ENCODE results near the gene IL17RD. TPM values are rescaled to one million over a fixed set of nuclear protein-coding genes. Genes with fewer than 3 reads are reported as not detected.

Gene IL17RD
- total and polyA plus RNA-seq, 2 of the 13 experiments (the other 11 are each of a cell fraction or from before 2014, with no cell fraction given) = 0.28 to 0.31 TPM

GRCh38 chr3:57079474-57079831 lies 85.7 kb downstream of the IL17RD start (continued):
- TF ChIP-seq, protein P1, sequence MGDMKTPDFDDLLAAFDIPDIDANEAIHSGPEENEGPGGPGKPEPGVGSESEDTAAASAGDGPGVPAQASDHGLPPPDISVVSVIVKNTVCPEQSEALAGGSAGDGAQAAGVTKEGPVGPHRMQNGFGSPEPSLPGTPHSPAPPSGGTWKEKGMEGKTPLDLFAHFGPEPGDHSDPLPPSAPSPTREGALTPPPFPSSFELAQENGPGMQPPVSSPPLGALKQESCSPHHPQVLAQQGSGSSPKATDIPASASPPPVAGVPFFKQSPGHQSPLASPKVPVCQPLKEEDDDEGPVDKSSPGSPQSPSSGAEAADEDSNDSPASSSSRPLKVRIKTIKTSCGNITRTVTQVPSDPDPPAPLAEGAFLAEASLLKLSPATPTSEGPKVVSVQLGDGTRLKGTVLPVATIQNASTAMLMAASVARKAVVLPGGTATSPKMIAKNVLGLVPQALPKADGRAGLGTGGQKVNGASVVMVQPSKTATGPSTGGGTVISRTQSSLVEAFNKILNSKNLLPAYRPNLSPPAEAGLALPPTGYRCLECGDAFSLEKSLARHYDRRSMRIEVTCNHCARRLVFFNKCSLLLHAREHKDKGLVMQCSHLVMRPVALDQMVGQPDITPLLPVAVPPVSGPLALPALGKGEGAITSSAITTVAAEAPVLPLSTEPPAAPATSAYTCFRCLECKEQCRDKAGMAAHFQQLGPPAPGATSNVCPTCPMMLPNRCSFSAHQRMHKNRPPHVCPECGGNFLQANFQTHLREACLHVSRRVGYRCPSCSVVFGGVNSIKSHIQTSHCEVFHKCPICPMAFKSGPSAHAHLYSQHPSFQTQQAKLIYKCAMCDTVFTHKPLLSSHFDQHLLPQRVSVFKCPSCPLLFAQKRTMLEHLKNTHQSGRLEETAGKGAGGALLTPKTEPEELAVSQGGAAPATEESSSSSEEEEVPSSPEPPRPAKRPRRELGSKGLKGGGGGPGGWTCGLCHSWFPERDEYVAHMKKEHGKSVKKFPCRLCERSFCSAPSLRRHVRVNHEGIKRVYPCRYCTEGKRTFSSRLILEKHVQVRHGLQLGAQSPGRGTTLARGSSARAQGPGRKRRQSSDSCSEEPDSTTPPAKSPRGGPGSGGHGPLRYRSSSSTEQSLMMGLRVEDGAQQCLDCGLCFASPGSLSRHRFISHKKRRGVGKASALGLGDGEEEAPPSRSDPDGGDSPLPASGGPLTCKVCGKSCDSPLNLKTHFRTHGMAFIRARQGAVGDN (CRISPR knock-in tag; IDR thresholded peaks at IDR 0.05) = peak; percentile 16
- TF ChIP-seq CBX2 (IDR thresholded peaks at IDR 0.05; ENCODE audit: low read depth, low read length) (no peak), CBX2 (CRISPR knock-in tag; IDR thresholded peaks at IDR 0.05; ENCODE audit: low read depth) (no peak), PHF8 (CRISPR knock-in tag; IDR thresholded peaks at IDR 0.05) (peak; percentile 33; the same call in 1 of the 2 replicates), KLF11 (CRISPR knock-in tag; IDR thresholded peaks at IDR 0.05) (no peak)

- H2AFZ ChIP-seq (ENCODE audit: low read length) = no peak overlapping the region
- intact Hi-C loops (cut with micrococcal nuclease; ENCODE audit: unreplicated experiment) = loop anchor here (5.0 kb wide), 1 partner anchor 87 kb away; no protein-coding TSS in a partner anchor
- TF ChIP-seq, protein P2, sequence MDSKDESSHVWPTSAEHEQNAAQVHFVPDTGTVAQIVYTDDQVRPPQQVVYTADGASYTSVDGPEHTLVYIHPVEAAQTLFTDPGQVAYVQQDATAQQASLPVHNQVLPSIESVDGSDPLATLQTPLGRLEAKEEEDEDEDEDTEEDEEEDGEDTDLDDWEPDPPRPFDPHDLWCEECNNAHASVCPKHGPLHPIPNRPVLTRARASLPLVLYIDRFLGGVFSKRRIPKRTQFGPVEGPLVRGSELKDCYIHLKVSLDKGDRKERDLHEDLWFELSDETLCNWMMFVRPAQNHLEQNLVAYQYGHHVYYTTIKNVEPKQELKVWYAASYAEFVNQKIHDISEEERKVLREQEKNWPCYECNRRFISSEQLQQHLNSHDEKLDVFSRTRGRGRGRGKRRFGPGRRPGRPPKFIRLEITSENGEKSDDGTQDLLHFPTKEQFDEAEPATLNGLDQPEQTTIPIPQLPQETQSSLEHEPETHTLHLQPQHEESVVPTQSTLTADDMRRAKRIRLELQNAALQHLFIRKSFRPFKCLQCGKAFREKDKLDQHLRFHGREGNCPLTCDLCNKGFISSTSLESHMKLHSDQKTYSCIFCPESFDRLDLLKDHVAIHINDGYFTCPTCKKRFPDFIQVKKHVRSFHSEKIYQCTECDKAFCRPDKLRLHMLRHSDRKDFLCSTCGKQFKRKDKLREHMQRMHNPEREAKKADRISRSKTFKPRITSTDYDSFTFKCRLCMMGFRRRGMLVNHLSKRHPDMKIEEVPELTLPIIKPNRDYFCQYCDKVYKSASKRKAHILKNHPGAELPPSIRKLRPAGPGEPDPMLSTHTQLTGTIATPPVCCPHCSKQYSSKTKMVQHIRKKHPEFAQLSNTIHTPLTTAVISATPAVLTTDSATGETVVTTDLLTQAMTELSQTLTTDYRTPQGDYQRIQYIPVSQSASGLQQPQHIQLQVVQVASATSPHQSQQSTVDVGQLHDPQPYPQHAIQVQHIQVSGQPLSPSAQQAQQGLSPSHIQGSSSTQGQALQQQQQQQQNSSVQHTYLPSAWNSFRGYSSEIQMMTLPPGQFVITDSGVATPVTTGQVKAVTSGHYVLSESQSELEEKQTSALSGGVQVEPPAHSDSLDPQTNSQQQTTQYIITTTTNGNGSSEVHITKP (CRISPR knock-in tag; IDR thresholded peaks at IDR 0.05; ENCODE audit: low read depth) = peak; percentile 90
- TF ChIP-seq, protein P3, sequence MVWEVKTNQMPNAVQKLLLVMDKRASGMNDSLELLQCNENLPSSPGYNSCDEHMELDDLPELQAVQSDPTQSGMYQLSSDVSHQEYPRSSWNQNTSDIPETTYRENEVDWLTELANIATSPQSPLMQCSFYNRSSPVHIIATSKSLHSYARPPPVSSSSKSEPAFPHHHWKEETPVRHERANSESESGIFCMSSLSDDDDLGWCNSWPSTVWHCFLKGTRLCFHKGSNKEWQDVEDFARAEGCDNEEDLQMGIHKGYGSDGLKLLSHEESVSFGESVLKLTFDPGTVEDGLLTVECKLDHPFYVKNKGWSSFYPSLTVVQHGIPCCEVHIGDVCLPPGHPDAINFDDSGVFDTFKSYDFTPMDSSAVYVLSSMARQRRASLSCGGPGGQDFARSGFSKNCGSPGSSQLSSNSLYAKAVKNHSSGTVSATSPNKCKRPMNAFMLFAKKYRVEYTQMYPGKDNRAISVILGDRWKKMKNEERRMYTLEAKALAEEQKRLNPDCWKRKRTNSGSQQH (CRISPR knock-in tag; IDR thresholded peaks at IDR 0.05; ENCODE audit: low read depth) = no peak
- TF ChIP-seq E2F1 (CRISPR knock-in tag; IDR thresholded peaks at IDR 0.05) = no peak
- TF ChIP-seq ZNF296 (CRISPR knock-in tag; conservative IDR thresholded peaks at IDR 0.05) = 0 out of 2 replicates have a peak, but pooled peaks have one; percentile 28
Observed at GRCh38 chr3:57078635-57079473, 86.3 kb downstream of the IL17RD start.

More at GRCh38 chr3:57078635-57079473, 86.3 kb downstream of the IL17RD start:
- WGBS (ENCODE audit: low lambda C conversion rate) = 0% methylated on average over 8 of the region's 91 CpGs
- Histone ChIP-seq H3K36me3 (replicated peaks in 1 of 2; ENCODE audit: control insufficient read depth in 1 of 2, insufficient read depth in 2 of 2, low read length in 2 of 2) (no peaks in the 10 kb centered on the region; a peak in 2 of 5 replicates), H4K20me1 (ENCODE audit: insufficient read depth, low read length) (no peaks in the 10 kb centered on the region), H3K27me3 (ENCODE audit: control insufficient read depth in 1 of 2, insufficient read depth in 2 of 2, low read length in 2 of 2) (peaks cover 0 to 6% of the 10 kb centered on the region in 2 experiments; a peak in 1 of 5 replicates), H3K9me3 (ENCODE audit: low read length) (no peaks in the 10 kb centered on the region), H3K4me1 (ENCODE audit: insufficient read depth, low read length) (peaks cover 49% of the 10 kb centered on the region), H3K4me2 (ENCODE audit: low read depth, low read length) (peak overlapping the region; percentile 92), H3K79me2 (ENCODE audit: insufficient read depth, low read length) (peaks cover 10% of the 10 kb centered on the region), H3K4me3 (replicated peaks in 1 of 3; ENCODE audit: insufficient read depth in 1 of 3, low read depth in 2 of 3, low read length in 3 of 3) (peak overlapping the region; percentile 71 to 93 (median 76)), H3K9ac (ENCODE audit: insufficient read depth, low read depth, low read length) (peak overlapping the region; percentile 69), H3K27ac (ENCODE audit: extremely low read length, insufficient read depth, low read length) (peak overlapping the region; percentile 62)
- ChIA-PET POLR2A (interaction anchor here (1.0 to 4.0 kb wide), 2 partner anchors 18 to 88 kb away, joined by 3 to 29 read pairs; partner anchors contain the start of gene SPATA12), CTCF (ENCODE audit: low intra/inter-chr PET ratio, low total read pairs) (no interaction called here)
- no peak for FAIRE-seq
- in situ Hi-C loops (cut with HindIII; ENCODE audit: extremely low pct_ligation_motif_present, low pct_unique_long_range_greater_than_20kb) = no loop called here
- peak; percentile 30 for DNase-seq (ENCODE audit: low spot score)
- TSS peak; percentile 51 for BruUV-seq (replicated peaks)
- ATAC-seq = peak; percentile 63

Measured in HepG2 (cell line).